Posterior vena cava (tissue), 2 donors: ENCODE results near the gene HOXA11. TPM values are rescaled to one million over a fixed set of nuclear protein-coding genes. Genes with fewer than 3 reads are reported as not detected.

Experiments used
- DNase-seq: peaks from one replicate; pipeline ENCODE4 v3.0.0-alpha.2; 2020; ENCODE audit warnings: low spot score
- intact Hi-C, 2 donors: fragments of 100-400 bp; cut with DNase I; formaldehyde crosslinking; loops; one replicate each; pipeline versions ENCODE4 v1.14.1 to v1.14.2; 2022 to 2023
- total RNA-seq, 2 donors: library from RNA; stranded (reverse); fragmentation: NEBNext Ultra II Directional; extraction: Animal tissue kit (Norgen Biotek cat#: 25700); gene quantifications; one replicate each; pipeline ENCODE4 v1.2.1, GENCODE V29; 2021
- donor health status: DM: yes; HTN: yes; CAD: no.
- donor health status: DM: yes; HTN: yes; CAD: no.

The HOXA11 gene
- total RNA-seq, 2 donors from 2014 or later: 0.51 to 1.1 TPM

DNA sequence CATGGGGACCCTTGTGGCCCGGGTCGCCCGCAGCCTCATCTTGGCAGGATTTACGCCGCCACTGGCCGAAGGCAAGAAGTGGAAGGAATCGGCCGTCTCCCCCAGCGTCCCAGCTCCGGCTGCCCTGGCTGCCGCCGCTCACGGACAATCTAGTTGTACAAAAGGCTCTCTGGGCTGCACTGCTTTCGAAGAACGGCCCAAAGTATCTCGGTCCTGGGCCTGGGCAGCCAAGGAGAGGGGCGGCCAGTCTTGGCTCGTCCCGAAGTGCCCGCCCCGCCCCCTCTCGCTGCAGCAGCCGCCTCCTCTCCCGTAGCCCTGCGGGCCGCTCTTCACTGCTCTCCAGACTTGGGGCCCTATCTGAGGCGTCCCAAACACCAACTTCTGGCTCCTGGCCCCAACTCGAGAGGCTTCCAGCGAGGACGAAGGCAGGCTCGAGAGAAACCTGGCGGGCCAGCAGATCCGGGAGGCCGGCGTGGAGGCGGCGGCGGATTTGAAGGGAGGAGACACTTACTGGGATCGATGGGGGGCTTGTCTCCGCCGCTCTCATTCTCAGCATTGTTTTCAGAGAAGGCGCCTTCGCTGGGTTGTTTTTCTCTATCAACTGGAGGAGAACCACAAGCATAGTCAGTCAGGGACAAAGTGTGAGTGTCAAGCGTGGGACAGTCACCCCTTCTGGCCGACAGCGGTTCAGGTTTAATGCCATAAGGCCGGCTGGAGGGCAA, 20.5 kb downstream of the HOXA11 start:
- intact Hi-C loops: loop anchor here (5.0 to 10.0 kb wide), 5 partner anchors 790 to 1310 kb away; partner anchors contain the start of genes CBX3 (in 1 of the 2) and HNRNPA2B1 (in 1 of the 2)
- DNase-seq: peak; percentile 87

DNA sequence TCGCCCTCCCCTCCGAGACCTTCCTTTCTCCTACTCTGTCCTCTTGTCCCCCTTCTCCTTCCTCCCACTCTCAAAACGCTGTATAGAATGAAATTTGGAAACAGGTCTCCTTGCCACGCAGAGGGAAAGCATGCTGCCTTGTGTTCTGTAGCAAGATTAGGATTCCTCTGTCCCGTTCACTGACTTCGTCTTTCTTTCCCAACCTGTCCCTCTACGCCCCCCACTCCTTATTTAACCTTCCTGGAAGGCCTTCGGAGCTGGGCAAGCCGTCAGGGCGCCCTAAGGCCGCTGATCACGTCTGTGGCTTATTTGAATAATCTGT, 21.0 kb downstream of the HOXA11 start:
- DNase-seq: no peak
- intact Hi-C loops: loop anchor here (5.0 to 10.0 kb wide), 5 partner anchors 789 to 1309 kb away; partner anchors contain the start of genes CBX3 (in 1 of the 2) and HNRNPA2B1 (in 1 of the 2)

DNA sequence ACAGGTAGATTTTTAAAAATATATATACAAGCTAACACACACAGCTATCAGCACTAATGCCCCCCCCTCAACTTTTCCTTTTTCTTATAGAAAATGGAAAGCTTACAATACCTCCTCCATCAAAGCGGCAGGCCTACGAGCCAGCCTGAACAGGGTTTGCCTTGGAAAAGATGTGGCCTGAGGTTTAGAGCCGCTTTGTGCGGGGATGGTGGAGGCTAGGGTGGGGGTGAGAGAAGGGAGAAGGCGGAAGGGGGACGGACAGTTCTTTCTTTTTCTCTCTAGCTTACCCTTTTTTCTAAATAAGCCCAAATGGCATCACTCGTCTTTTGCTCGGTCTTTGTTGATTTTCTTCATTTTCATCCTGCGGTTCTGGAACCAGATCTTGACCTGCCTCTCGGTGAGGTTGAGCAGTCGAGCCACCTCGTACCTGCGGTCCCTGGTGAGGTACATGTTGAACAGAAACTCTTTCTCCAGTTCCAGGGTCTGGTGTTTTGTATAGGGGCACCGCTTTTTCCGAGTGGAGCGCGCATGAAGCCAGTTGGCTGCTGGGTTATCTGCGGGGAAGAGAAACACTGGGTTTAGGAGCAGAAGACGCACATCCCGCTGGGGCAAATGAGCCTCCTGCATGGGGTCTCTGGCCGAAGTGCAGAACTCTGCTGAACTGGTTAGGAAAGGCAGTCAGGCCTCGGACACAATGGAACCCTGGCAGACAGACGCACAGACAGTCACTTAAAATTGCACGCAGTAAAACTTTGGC, 21.6 kb downstream of the HOXA11 start:
- peak; percentile 75 for DNase-seq

DNA sequence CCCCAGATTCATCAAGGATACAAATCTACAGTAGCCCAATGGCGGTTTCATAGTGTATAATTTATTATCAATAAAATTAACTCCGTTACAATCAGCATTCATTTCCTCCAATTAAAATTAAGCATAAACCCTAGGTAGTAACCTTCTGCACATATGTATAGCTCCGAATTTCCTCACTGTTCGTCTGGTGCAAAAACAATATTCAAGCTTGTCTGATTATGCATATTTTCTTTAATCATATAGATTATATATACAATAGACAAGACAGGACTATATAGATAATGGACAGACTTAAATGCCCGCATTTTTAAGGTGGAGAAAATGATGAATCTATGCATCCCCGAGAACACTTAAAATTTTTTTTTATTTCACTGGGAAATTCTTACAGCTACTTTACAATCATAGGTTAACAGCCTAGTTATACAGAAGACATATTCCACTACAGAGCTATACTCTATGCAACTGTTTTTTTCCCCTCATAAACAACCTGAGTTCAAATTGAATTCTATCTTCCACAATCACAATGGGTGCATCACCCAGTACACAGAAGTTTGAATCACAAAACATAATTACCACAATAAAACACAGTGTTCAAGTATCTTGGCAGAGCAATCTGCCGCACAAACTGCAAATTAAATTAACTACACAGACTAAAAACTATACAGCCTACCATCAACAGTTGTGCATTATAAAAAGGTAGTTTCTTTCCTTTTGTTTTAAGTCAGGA, 22.3 kb downstream of the HOXA11 start:
- intact Hi-C loops: loop anchor here (5.0 to 10.0 kb wide), 5 partner anchors 788 to 1308 kb away; partner anchors contain the start of genes CBX3 (in 1 of the 2) and HNRNPA2B1 (in 1 of the 2)

More for the DNA sequence above, 21.6 kb downstream of the HOXA11 start:
- intact Hi-C loops: loop anchor here (5.0 to 10.0 kb wide), 5 partner anchors 789 to 1309 kb away; partner anchors contain the start of genes CBX3 (in 1 of the 2) and HNRNPA2B1 (in 1 of the 2)

DNA sequence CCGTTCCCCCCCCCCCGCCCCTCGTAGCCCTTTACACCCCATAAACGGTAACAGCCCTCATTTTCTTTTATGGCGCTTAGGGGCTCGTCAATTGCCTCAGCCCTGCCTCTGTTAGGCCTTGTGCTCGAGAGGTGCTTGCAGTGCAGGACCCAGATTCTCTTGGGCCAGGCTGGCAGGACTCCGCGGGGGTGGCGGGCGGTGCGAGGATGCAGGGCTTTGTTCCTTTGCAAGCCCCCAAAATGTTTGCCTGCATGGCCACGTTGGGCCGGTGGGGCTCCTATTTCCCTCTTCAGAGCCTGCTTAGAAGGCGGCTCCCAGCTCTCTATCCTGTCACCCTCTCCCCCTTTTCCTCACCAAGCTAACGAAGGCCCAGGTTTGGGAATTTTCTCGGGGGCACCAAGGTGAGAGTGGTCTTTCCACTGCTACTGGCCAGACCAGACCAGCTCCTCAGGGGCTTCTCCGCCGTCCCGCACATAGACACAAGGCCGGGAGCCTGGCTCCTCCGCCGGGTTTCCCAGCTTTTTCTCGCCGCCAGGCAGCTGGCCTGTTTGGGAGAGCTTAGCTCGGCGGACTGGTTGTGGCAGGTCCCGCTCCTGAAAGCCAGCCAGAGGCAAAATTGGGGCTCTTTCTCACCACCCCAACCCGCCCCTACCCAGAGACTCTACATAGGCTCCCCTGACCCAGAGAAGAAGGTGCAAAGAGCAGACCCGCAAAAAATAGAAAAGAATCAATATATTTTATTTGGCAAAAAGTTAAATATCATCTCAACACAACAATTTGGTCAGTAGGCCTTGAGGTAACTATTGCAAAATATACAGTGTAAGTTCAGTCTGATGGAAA, 23.1 kb downstream of the HOXA11 start:
- peak; percentile 82 for DNase-seq
- intact Hi-C loops: loop anchor here (5.0 to 10.0 kb wide), 5 partner anchors 787 to 1307 kb away; partner anchors contain the start of genes CBX3 (in 1 of the 2) and HNRNPA2B1 (in 1 of the 2)

More for the DNA sequence above, 22.3 kb downstream of the HOXA11 start:
- no peak for DNase-seq

DNA sequence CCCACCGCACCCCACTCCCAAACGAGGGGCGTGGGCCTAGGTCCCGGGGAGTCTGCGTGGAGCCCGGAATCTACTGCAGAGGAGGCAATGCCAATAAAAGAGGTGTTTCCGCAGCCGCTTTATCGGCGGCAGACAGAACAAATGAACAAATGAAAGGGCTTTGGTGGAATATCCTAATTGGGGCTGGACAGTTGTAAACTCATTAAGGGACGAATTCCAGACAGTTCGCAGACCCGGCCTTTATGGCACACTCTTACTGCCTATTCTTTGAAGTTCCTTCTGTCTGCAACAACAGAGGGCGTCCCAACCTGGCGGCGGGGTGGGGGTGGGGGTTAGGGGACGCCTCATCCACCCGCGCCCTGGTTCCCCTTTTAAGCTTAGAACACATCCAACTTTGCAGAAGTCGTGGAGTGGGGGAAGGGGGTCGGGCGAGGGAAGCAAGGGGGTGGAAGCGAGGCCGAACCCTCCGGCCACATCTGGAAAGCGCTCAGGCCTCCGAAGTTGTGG, 23.8 kb downstream of the HOXA11 start:
- peak; percentile 83 for DNase-seq
- intact Hi-C loops: loop anchor here (5.0 to 10.0 kb wide), 5 partner anchors 786 to 1306 kb away; partner anchors contain the start of genes CBX3 (in 1 of the 2) and HNRNPA2B1 (in 1 of the 2)

DNA sequence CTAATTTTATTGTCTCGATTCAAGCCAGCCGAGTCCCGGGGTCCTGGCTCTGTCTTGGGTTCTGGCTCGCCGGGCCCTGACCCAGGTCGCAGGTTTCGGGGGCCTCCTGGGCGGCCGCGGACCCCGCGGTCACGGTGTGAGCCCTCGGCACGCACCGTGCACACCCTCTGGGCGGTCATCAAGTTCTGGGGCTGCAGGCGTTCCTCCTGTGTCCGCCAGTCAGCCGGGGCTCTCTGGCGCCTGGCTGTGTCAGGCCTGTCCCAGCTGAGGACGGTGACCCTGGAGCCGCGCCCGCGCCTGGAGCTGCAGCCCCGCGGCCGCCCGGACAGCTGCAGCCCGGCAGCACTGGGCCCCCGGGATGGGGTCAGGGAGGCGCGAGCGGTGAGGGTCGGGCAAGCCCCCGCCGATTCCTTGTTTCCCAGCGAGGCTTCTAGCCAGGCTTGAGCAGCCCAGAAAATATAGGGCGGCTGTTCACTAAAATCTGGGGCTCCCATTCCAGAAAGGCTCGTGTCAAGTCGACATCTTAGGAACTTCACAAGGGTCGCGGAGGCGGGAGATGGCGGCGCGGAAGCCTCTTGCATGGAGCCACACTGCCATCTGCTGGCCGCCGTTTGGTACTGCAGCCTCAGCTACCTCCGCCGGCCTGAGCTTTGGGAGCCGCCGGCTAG, 24.4 kb downstream of the HOXA11 start:
- intact Hi-C loops: loop anchor here (5.0 to 10.0 kb wide), 5 partner anchors 786 to 1306 kb away; partner anchors contain the start of genes CBX3 (in 1 of the 2) and HNRNPA2B1 (in 1 of the 2)
- peak; percentile 97 for DNase-seq

DNA sequence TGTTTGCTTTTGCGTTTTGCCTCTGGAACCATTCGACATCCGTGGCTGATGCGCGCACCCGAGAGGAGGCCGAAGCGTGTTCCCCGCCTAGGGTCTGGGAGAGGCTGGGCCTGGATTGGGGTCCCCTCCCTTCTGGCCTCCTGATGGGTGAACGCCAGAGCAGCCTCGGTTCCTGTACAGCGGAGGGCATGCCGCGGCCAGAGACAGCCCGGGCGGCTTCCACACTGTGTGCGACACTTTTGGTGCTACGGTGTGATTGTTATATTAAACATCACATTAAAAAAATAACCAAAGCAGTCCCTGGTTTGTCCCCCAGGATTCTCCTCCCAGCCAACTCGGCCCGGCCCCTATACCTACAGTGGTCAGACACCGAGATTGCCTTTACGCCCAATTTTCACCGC, 24.9 kb downstream of the HOXA11 start:
- intact Hi-C loops: loop anchor here (5.0 to 10.0 kb wide), 5 partner anchors 785 to 1305 kb away; partner anchors contain the start of genes CBX3 (in 1 of the 2) and HNRNPA2B1 (in 1 of the 2)

DNA sequence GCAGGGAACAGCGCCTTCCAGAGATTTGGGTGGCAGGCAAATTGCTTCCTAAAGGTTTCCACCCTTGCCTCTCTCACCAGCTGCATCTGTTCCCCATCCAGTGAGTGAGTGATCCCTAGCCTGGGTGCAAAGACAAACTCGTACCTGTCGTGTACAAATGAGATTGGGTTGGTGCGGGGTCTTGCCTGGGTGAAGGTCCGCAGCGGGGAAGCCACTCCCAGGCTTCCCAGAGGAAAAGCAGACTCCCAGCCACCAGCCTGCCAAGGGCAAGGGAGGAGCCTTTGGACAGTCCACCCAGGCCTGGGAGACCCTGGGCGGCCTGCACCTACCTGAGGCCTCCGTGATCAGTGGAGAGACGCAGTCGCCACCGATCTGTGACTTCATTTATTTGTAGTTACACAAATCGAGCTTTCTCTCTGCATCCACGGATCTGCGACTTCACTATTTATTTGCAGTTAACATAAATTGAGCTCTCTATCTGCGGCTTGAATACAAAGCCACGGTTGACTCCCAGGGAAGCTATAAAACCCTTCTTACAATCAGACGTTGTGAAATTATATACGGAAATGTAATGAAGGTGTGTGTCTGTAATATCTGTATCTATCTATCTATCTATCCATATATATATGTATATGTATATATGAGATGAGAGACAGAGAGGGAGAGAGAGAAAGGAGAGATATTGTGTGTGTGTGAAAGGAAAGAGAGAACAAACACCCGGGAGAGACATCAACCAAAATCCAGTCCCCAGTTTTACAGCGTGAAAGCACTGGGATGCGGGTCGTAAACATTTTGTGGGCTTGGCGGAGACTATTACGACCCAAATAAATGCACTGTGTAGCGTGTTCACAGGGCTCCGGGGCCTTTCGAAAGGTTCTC, 25.5 kb downstream of the HOXA11 start:
- intact Hi-C loops: loop anchor here (5.0 to 10.0 kb wide), 6 partner anchors 785 to 1305 kb away; partner anchors contain the start of genes CBX3 (in 1 of the 2) and HNRNPA2B1 (in 1 of the 2)
- no peak for DNase-seq

More for the DNA sequence above, 24.9 kb downstream of the HOXA11 start:
- DNase-seq: peak; percentile 80

DNA sequence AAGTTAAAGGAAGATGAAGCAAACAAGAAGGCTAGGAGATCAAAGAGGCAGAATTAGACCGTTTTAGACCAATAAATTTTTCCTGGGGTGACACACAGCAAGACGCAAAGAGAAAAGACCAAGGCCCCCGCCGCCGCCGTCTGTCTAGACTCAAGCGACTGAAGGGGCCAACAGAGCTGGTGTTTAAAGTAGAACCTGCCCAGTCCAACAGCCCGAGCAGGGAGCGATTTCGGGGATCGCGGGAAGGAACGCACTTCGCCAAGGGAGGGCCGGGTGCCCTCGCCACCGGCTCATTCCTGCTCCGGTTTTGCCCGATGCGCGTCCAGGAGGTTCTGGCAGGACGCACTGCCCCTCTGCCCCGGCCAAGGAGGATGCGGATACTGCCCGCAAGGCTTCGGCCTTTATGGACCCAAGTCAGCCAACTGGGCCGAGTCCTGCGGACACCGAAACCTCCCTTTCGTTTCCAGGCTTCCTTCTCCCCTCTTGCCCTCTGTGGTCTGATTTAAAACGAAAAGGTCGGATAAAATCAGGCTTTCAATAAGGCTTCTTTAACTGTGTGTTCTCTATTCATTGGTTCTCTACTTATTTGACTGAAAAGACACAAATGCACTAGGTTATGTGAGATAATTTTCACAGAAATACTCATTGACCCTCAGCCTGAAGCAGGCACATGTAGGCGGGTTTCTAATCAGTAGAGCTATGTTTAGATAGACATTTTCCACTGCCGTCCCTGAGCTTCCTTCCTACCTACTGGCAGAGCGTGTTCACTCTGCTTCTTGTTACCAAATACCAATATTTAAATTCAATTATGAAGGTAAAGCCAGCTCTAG, 26.4 kb downstream of the HOXA11 start:
- intact Hi-C loops: loop anchor here in 1 of 2 donors (10.0 kb wide), 1 partner anchor 964 kb away; no protein-coding TSS in a partner anchor
- peak; percentile 75 for DNase-seq

DNA sequence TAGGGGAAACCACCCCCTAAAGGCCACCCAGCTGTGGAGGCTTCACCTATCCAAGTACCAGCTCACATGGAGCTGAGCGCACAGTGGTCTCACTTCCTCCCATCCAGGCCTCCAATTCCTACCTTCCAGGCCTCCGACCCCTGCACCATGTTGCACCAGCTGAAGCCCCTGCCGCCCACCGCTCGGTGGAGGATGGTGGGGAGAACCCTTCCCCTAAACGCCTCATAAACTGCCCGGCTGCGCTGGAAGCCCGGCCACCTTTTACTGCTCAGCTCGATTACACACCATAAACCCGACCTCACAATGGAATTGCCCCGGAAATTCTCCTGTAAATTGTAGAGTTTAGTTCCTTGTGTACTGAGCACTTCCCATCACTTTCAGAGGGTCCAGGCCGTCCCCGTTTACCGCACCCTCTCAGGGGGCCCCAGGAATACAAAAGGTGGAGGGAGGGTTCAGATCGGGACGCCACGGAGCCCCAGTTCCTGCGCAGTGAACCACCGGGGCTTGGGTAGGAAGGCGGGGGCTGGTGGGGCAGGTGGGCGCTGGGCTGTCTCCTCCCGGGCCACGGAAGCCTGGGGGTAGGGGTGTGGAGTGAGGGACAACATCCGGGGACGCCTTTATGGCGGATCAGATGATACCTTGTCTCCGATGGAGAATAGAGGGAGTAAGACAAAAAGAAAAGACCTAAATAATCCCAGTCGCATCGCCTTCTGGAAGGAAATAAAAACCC, 27.2 kb downstream of the HOXA11 start:
- DNase-seq: peak; percentile 76
- intact Hi-C loops: loop anchor here in 1 of 2 donors (10.0 kb wide), 1 partner anchor 963 kb away; no protein-coding TSS in a partner anchor

DNA sequence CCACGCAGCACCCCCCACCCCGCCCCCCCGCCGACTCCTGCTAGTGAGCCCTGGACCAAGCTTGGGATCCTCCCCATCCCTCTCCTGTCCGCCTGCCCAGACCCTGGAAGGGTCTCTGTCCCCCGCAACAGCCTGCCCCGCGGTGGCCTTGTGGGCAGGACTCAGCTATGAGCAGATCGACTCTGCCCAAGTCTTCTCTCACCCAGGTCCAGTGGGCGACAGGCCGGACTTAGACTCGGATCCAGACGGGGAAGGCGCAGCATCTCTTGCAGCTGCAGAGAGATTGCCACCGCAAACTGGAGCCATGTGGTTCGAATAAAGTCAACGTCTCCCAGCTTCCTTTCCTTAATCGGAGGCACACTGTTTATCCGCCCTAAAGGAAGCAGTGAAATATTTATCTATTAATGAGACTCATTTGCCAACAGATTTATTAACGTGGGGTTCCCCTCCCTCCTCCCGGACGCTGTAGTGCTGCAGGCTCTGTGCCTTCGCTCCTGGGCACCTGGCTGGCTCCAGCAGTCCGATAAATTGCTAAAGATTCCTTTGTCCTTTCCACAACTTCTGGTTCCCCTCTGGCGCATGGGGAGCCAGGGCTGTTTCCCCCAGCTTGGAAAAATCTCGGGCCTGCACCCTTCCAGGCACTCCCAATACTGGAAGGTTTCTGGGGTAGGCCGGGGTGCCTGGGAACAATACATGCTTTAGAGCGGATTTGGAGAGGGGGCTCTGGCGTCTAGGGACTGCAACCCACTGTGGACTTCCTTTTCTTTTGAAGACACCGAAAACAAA, 27.9 kb downstream of the HOXA11 start:
- intact Hi-C loops: loop anchor here in 1 of 2 donors (10.0 kb wide), 1 partner anchor 962 kb away; no protein-coding TSS in a partner anchor
- no peak for DNase-seq

DNA sequence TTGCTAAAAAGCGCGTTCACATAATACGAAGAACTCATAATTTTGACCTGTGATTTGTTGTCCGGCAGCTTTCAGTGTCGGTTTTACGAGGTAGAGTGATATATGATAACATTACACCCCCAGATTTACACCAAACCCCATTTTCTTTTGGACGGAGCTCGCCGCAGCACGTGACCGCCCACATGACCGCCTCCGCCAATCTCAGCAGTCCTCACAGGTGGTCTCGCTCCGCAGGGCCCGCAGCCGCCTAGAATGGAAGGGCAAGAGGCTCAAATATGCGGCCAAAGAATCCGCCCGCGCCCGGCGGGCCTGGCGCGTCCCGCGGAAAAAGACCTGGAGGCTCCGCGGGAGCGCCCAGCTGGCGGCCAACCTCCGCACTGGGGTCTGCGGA, 28.5 kb downstream of the HOXA11 start, which contains the start of gene HOXA7:
TSS of gene HOXA7 (minus strand) at position 168 of the 391 bp plus-strand sequence. CDS start at position 38, 130 bp downstream.
- intact Hi-C loops: loop anchor here in 1 of 2 donors (10.0 kb wide), 1 partner anchor 962 kb away; no protein-coding TSS in a partner anchor

More for the DNA sequence above, 28.5 kb downstream of the HOXA11 start, which contains the start of gene HOXA7:
- DNase-seq: peak; percentile 92
